A673 (cell line): Measurements from ENCODE around the gene KIF26A. TPM values are rescaled to one million over a fixed set of nuclear protein-coding genes. Genes with fewer than 3 reads are reported as not detected.

Source experiments
- BruUV-seq: library from RNA; stranded (reverse); fragments of 400-500 nt; replicated peaks from 2 replicates; lab custom pipeline; 2021; lab: Mats Ljungman, UMichigan
- CTCF ChIA-PET: fragments of 300-600 bp; sonication (Branson Sonifier 250); formaldehyde crosslinking; loops from one replicate; lab custom pipeline; 2022; ENCODE audit warnings: antibody characterized with exemption; lab: Charles Lee
- POLR2A ChIA-PET: fragments of 300-600 bp; sonication (Branson Sonifier 250); formaldehyde crosslinking; loops from one replicate; lab custom pipeline; 2022; ENCODE audit warnings: antibody characterized with exemption; ENCODE audit not compliant: low non-redundant PET; lab: Charles Lee
- DNase-seq: peaks from one replicate; pipeline ENCODE4 v3.0.0-alpha.2; 2015; ENCODE audit warnings: low spot score
- H3K27ac ChIP-seq: fragments of 200-600 bp; sonication (generic); 2 replicates; pipeline ENCODE4 v1.5.1; 2016; ENCODE audit warnings: mixed run types, low read depth, mild to moderate bottlenecking, mixed read lengths, antibody characterized with exemption, low read length; ENCODE audit not compliant: poor library complexity, severe bottlenecking
- H3K27me3 ChIP-seq: fragments of 200-600 bp; sonication (generic); replicated peaks from 2 replicates; pipeline ENCODE4 v1.6.1; 2017; ENCODE audit warnings: mixed run types, low read depth, mild to moderate bottlenecking, mixed read lengths, antibody characterized with exemption, low read length; ENCODE audit not compliant: insufficient read depth, poor library complexity
- H3K36me3 ChIP-seq: fragments of 200-600 bp; sonication (generic); 2 replicates; pipeline ENCODE4 v1.6.1; 2016; ENCODE audit warnings: mixed run types, mild to moderate bottlenecking, mixed read lengths, antibody characterized with exemption, low read length; ENCODE audit not compliant: insufficient read depth, poor library complexity, severe bottlenecking
- H3K4me1 ChIP-seq: fragments of 200-600 bp; sonication (generic); 2 replicates; pipeline ENCODE4 v1.6.1; 2017; ENCODE audit warnings: mixed run types, mild to moderate bottlenecking, mixed read lengths, antibody characterized with exemption, low read length; ENCODE audit not compliant: insufficient read depth, poor library complexity, severe bottlenecking
- H3K4me3 ChIP-seq: fragments of 200-600 bp; sonication (generic); 2 replicates; pipeline ENCODE4 v1.5.1; 2016; ENCODE audit warnings: low read depth, mixed run types, mild to moderate bottlenecking, mixed read lengths, low read length; ENCODE audit not compliant: poor library complexity, severe bottlenecking
- H3K9me3 ChIP-seq: fragments of 200-600 bp; sonication (generic); 2 replicates; pipeline ENCODE4 v1.6.1; 2016; ENCODE audit warnings: mixed run types, low read depth, mild to moderate bottlenecking, mixed read lengths, antibody characterized with exemption, low read length; ENCODE audit not compliant: poor library complexity, severe bottlenecking
- EZH2 ChIP-seq: fragments of 200-600 bp; sonication (generic); IDR thresholded peaks from 2 replicates; pipeline ENCODE4 v1.6.1; 2017; ENCODE audit warnings: borderline replicate concordance, low read depth, mild to moderate bottlenecking, mixed read lengths, antibody characterized with exemption, low read length; ENCODE audit not compliant: poor library complexity, severe bottlenecking
- intact Hi-C: fragments of 100-400 bp; cut with micrococcal nuclease; formaldehyde crosslinking; loops from one replicate; pipeline ENCODE4 v1.10.0; 2022; ENCODE audit not compliant: unreplicated experiment
- total RNA-seq: library from RNA; stranded (reverse); gene quantifications from 2 replicates; pipeline ENCODE4 v1.2.3, GENCODE V29; 2021
- TF ChIP-seq, protein P1 (sequence below): fragments of 300-800, 200-600 bp; sonication (generic); conservative IDR thresholded peaks from 2 replicates; pipeline ENCODE4 v1.5.1; 2017; ENCODE audit warnings: low read depth, mild to moderate bottlenecking, antibody characterized with exemption, low read length, moderate library complexity, mixed read lengths

Gene KIF26A
- total RNA-seq, 1 experiment from 2014 or later = 11.5 TPM

DNA sequence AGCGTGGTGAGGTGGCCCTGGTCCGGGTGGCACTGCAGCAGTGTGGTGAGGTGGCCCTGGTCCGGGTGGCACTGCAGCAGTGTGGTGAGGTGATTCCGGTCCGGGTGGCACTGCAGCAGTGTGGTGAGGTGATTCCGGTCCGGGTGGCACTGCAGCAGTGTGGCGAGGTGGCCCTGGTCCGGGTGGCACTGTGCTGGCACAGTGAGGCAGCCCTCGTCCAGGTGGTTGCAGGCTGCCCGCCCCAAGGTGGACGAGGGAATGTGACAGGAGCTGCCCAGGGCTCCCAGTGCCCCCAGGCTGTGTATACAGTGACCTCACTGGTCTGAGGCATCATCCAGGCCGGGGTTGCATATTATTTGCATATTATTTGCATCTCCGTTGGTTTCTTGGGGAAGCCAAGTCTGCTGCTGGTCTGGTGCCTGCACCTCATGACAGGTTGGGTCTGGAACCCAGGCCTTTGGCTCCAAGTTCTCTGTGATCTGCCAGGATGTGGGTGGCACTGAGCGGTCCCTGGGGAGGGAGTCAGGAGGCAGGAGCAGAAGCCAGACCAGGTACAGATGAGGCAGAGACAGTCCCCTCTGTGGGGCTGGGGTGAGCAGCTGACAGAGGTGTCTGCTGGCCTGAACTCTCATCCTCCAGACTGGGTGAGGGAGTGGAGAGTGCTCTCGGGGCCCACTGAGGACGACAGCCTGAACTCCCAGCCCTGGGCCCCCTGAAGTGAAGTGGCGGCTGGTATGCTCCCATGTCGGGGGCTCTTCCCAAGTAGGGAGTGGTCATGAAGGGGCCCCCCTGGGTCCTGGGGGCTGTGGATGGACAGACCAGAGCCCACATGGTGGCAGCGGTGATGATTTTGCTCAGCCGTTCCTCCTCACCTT, 79.3 kb downstream of the KIF26A start:
- ChIA-PET CTCF (no interaction called here), POLR2A (no interaction called here)
- no TSS peak for BruUV-seq
- Histone ChIP-seq H3K9me3 (no peaks in the 10 kb centered on the region), H3K4me3 (no peak overlapping the region), H3K36me3 (no peaks in the 10 kb centered on the region), H3K27me3 (no peaks in the 10 kb centered on the region), H3K4me1 (peaks cover 12% of the 10 kb centered on the region), H3K27ac (no peak overlapping the region)
- intact Hi-C loops = no loop called here
- no peak for TF ChIP-seq EZH2
- TF ChIP-seq, protein P1, sequence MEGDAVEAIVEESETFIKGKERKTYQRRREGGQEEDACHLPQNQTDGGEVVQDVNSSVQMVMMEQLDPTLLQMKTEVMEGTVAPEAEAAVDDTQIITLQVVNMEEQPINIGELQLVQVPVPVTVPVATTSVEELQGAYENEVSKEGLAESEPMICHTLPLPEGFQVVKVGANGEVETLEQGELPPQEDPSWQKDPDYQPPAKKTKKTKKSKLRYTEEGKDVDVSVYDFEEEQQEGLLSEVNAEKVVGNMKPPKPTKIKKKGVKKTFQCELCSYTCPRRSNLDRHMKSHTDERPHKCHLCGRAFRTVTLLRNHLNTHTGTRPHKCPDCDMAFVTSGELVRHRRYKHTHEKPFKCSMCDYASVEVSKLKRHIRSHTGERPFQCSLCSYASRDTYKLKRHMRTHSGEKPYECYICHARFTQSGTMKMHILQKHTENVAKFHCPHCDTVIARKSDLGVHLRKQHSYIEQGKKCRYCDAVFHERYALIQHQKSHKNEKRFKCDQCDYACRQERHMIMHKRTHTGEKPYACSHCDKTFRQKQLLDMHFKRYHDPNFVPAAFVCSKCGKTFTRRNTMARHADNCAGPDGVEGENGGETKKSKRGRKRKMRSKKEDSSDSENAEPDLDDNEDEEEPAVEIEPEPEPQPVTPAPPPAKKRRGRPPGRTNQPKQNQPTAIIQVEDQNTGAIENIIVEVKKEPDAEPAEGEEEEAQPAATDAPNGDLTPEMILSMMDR = no peak
- no peak for DNase-seq

- CTCF ChIA-PET = no interaction called here
- no peak for DNase-seq
- TF ChIP-seq EZH2 = no peak
- TF ChIP-seq, protein P1 = no peak
- Histone ChIP-seq H3K4me3 (no peak overlapping the region), H3K27me3 (no peaks in the 10 kb centered on the region), H3K27ac (no peak overlapping the region), H3K36me3 (no peaks in the 10 kb centered on the region), H3K9me3 (no peaks in the 10 kb centered on the region), H3K4me1 (peaks cover 20% of the 10 kb centered on the region)
- no TSS peak for BruUV-seq
- POLR2A ChIA-PET = no interaction called here
- intact Hi-C loops = no loop called here
Measured at GRCh38 chr14:104218361-104219180, 80.2 kb downstream of the KIF26A start.

GRCh38 chr14:104219731-104220214, 81.4 kb downstream of the KIF26A start:
- no peak for DNase-seq
- BruUV-seq = no TSS peak
- Histone ChIP-seq H3K4me3 (no peak overlapping the region), H3K4me1 (peaks cover 32% of the 10 kb centered on the region), H3K36me3 (no peaks in the 10 kb centered on the region), H3K27ac (no peak overlapping the region), H3K9me3 (no peaks in the 10 kb centered on the region), H3K27me3 (no peaks in the 10 kb centered on the region)
- TF ChIP-seq EZH2 = no peak
- TF ChIP-seq, protein P1 = no peak
- ChIA-PET POLR2A (no interaction called here), CTCF (no interaction called here)
- intact Hi-C loops = no loop called here
